Breast epithelium (tissue), 4 donors: ENCODE results near the gene GPC5. TPM values are rescaled to one million over a fixed set of nuclear protein-coding genes. Genes with fewer than 3 reads are reported as not detected.

Source experiments
- DNase-seq, 2 donors: peaks; one replicate each; pipeline ENCODE4 v3.0.0-alpha.2; 2019; ENCODE audit warnings: low spot score in 2 of 2
- H3K27ac ChIP-seq, 2 donors: fragments of 200-600 bp; sonication (generic) in 1 of 2; one replicate each; pipeline ENCODE4 v1.5.1; 2016 to 2019; ENCODE audit warnings: mild to moderate bottlenecking in 1 of 2
- H3K27me3 ChIP-seq, 2 donors: fragments of 200-600 bp; sonication (generic) in 1 of 2; one replicate each; pipeline versions ENCODE4 v1.5.1 to v1.6.0; 2017 to 2019; ENCODE audit warnings: control low read depth in 1 of 2, mild to moderate bottlenecking in 1 of 2
- H3K36me3 ChIP-seq: fragments of 200-600 bp; one replicate; pipeline ENCODE4 v1.5.1; 2019
- H3K4me1 ChIP-seq, 2 donors: fragments of 200-600 bp; sonication (generic); one replicate each; pipeline ENCODE4 v1.5.1; 2016 to 2019; ENCODE audit warnings: control low read depth in 1 of 2
- H3K4me3 ChIP-seq, 3 donors: fragments of 200-600 bp; sonication (generic); 1 replicate in 2 of 3; 2 replicates in 1 of 3; pipeline ENCODE4 v1.5.1; 2016 to 2019; ENCODE audit warnings: mild to moderate bottlenecking in 3 of 3, moderate library complexity in 2 of 3
- H3K9me3 ChIP-seq, 2 donors: fragments of 200-600 bp; sonication (generic) in 1 of 2; one replicate each; pipeline ENCODE4 v1.5.1; 2016 to 2019; ENCODE audit warnings: control low read depth in 1 of 2
- POLR2A ChIP-seq: fragments of 450-650 bp; IDR thresholded peaks from one replicate; pipeline ENCODE4 v1.6.1; 2016; ENCODE audit warnings: antibody characterized with exemption, mild to moderate bottlenecking, moderate library complexity
- POLR2AphosphoS5 ChIP-seq, 3 donors: sonication (generic); formaldehyde crosslinking; IDR thresholded peaks; one replicate each; pipeline ENCODE4 v1.6.1; 2017; ENCODE audit warnings: antibody characterized with exemption in 3 of 3
- intact Hi-C: fragments of 100-400 bp; cut with DNase I; formaldehyde crosslinking; loops from one replicate; pipeline ENCODE4 v1.15.1; 2023; ENCODE audit warnings: low total_unique reads
- total RNA-seq, 3 donors: library from RNA; depleted of rRNA; stranded (reverse); fragments of >200 nt; gene quantifications; one replicate each; pipeline ENCODE4 v1.1.0, GENCODE V29; 2016
- TF ChIP-seq, protein P1 (sequence below), 3 donors: fragments of 450-650 bp; IDR thresholded peaks; one replicate each; pipeline ENCODE4 v1.5.1; 2016 to 2017; ENCODE audit warnings: antibody characterized with exemption in 3 of 3, mild to moderate bottlenecking in 3 of 3, moderate library complexity in 3 of 3

The GPC5 gene
- total RNA-seq, 3 donors from 2014 or later, result 0.88 to 0.98 TPM; not detected in 1

DNA sequence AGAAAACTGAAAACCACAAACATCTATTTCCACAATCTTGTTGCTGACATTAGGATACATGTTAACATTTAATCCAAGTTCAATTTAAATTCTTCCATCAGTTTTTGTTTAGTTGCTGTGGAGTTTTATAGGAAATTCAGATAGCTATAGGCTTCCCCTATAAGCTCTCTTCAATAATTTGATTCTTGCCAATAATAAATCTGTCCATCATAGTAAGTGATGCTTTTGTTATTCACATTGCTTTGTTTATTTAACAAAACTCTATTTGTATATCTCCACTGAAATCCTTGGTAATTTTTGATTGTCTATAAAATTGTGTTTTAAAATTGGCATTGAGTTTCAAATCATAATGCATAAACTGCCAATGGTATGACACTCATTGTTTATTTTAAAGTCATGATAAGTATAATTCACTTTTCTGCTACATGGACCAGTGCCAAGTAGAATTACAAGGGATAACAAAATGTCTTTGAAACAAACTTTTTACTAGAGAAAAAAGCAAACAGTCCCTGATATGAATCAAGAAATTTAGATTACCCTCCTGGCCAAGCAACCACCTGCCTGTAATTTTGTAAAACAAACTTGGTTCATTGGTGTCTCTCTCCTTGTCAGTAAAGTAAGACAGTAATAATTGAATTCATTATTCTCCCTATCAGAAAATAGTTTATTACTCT lies 1250.9 kb downstream of the GPC5 start:
- H3K4me3 ChIP-seq, result no peak overlapping the region
- intact Hi-C loops, result no loop called here
- H3K4me1 ChIP-seq, result no peaks in the 10 kb centered on the region
- no peaks in the 10 kb centered on the region for H3K9me3 ChIP-seq
- TF ChIP-seq, protein P1, sequence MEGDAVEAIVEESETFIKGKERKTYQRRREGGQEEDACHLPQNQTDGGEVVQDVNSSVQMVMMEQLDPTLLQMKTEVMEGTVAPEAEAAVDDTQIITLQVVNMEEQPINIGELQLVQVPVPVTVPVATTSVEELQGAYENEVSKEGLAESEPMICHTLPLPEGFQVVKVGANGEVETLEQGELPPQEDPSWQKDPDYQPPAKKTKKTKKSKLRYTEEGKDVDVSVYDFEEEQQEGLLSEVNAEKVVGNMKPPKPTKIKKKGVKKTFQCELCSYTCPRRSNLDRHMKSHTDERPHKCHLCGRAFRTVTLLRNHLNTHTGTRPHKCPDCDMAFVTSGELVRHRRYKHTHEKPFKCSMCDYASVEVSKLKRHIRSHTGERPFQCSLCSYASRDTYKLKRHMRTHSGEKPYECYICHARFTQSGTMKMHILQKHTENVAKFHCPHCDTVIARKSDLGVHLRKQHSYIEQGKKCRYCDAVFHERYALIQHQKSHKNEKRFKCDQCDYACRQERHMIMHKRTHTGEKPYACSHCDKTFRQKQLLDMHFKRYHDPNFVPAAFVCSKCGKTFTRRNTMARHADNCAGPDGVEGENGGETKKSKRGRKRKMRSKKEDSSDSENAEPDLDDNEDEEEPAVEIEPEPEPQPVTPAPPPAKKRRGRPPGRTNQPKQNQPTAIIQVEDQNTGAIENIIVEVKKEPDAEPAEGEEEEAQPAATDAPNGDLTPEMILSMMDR (IDR thresholded peaks at IDR 0.05), result no peak
- TF ChIP-seq POLR2AphosphoS5 (IDR thresholded peaks at IDR 0.05), result no peak
- TF ChIP-seq POLR2A, result no peak
- no peak overlapping the region for H3K27ac ChIP-seq
- no peaks in the 10 kb centered on the region for H3K36me3 ChIP-seq
- no peaks in the 10 kb centered on the region for H3K27me3 ChIP-seq
- no peak for DNase-seq

GRCh38 chr13:92656103-92656502 lies 1257.7 kb downstream of the GPC5 start:
- TF ChIP-seq POLR2AphosphoS5 (IDR thresholded peaks at IDR 0.05) (no peak), POLR2A (no peak)
- TF ChIP-seq, protein P1 (IDR thresholded peaks at IDR 0.05), result no peak
- H3K27ac ChIP-seq, result no peak overlapping the region
- no peaks in the 10 kb centered on the region for H3K27me3 ChIP-seq
- no peak overlapping the region for H3K4me3 ChIP-seq
- no peak for DNase-seq
- no peaks in the 10 kb centered on the region for H3K9me3 ChIP-seq
- H3K36me3 ChIP-seq, result no peaks in the 10 kb centered on the region
- H3K4me1 ChIP-seq, result no peaks in the 10 kb centered on the region
- intact Hi-C loops, result no loop called here

DNA sequence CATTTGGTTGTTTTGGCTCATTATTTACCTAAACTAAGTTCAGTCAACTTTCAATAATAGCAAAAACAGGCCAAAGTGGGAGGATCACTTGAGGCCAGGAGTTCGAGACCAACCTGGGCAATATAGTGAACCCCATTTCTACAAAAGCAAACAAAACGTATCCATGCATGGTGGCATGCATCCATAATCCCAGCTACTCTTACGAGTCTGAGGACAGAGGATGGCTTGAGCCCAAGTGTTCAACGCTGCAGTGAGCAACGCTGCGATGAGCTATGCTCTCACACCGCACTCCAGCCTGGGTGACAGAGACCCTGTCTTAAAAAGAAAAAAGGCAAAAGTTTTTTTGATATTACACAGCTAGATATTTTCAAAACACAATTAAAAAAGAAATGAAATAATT lies 1258.2 kb downstream of the GPC5 start:
- Histone ChIP-seq H3K27ac (no peak overlapping the region), H3K27me3 (no peaks in the 10 kb centered on the region), H3K4me1 (no peaks in the 10 kb centered on the region), H3K9me3 (no peaks in the 10 kb centered on the region), H3K36me3 (no peaks in the 10 kb centered on the region), H3K4me3 (no peak overlapping the region)
- intact Hi-C loops, result no loop called here
- TF ChIP-seq, protein P1 (IDR thresholded peaks at IDR 0.05), result no peak
- TF ChIP-seq POLR2AphosphoS5 (IDR thresholded peaks at IDR 0.05) (no peak), POLR2A (no peak)
- no peak for DNase-seq

GRCh38 chr13:92657565-92657964 lies 1259.1 kb downstream of the GPC5 start:
- H3K4me1 ChIP-seq, result no peaks in the 10 kb centered on the region
- no peak for DNase-seq
- no peaks in the 10 kb centered on the region for H3K9me3 ChIP-seq
- no peak overlapping the region for H3K27ac ChIP-seq
- intact Hi-C loops, result no loop called here
- no peak overlapping the region for H3K4me3 ChIP-seq
- TF ChIP-seq POLR2AphosphoS5 (IDR thresholded peaks at IDR 0.05) (no peak), POLR2A (no peak)
- TF ChIP-seq, protein P1 (IDR thresholded peaks at IDR 0.05), result no peak
- H3K27me3 ChIP-seq, result no peaks in the 10 kb centered on the region
- no peaks in the 10 kb centered on the region for H3K36me3 ChIP-seq

GRCh38 chr13:92658293-92658692 lies 1259.9 kb downstream of the GPC5 start:
- no peak for DNase-seq
- H3K27me3 ChIP-seq, result no peaks in the 10 kb centered on the region
- TF ChIP-seq POLR2AphosphoS5 (IDR thresholded peaks at IDR 0.05) (no peak), POLR2A (no peak)
- TF ChIP-seq, protein P1 (IDR thresholded peaks at IDR 0.05), result no peak
- no peaks in the 10 kb centered on the region for H3K9me3 ChIP-seq
- no peak overlapping the region for H3K4me3 ChIP-seq
- intact Hi-C loops, result no loop called here
- no peaks in the 10 kb centered on the region for H3K36me3 ChIP-seq
- H3K27ac ChIP-seq, result no peak overlapping the region
- no peaks in the 10 kb centered on the region for H3K4me1 ChIP-seq
